HUES48 (cell line): ENCODE results near the gene OPN1LW.

ENCODE experiments used
- H3K27ac ChIP-seq: one replicate; pipeline ENCODE4 v1.7.0; 2013; ENCODE audit warnings: low read depth, low read length, inconsistent platforms
- H3K27me3 ChIP-seq: 2 replicates; pipeline ENCODE4 v1.6.1; 2013; ENCODE audit warnings: mild to moderate bottlenecking, low read length; ENCODE audit not compliant: control insufficient read depth, insufficient read depth
- H3K36me3 ChIP-seq: 2 replicates; pipeline ENCODE4 v1.6.1; 2013; ENCODE audit warnings: low read length; ENCODE audit not compliant: control insufficient read depth, insufficient read depth
- H3K4me1 ChIP-seq: 2 replicates; pipeline ENCODE4 v1.6.1; 2013; ENCODE audit warnings: mild to moderate bottlenecking, low read length; ENCODE audit not compliant: control insufficient read depth, insufficient read depth
- H3K4me3 ChIP-seq: 2 replicates; pipeline ENCODE4 v1.5.1; 2013; ENCODE audit warnings: mild to moderate bottlenecking, low read depth, low read length
- H3K9ac ChIP-seq: 2 replicates; pipeline ENCODE4 v1.6.1; 2013; ENCODE audit warnings: mild to moderate bottlenecking, low read depth, low read length, moderate library complexity
- H3K9me3 ChIP-seq: 2 replicates; pipeline ENCODE4 v1.6.1; 2013; ENCODE audit warnings: low read length; ENCODE audit not compliant: control insufficient read depth, insufficient read depth

Gene OPN1LW

GRCh38 chrX:154116426-154117211, 27.4 kb upstream of the OPN1LW start:
- Histone ChIP-seq H3K36me3 (no peaks in the 10 kb centered on the region), H3K4me3 (no peak overlapping the region), H3K9me3 (peaks cover 35% of the 10 kb centered on the region; the same call in 1 of the 2 replicates), H3K9ac (no peak overlapping the region), H3K27ac (no peak overlapping the region), H3K27me3 (no peaks in the 10 kb centered on the region), H3K4me1 (no peaks in the 10 kb centered on the region)

GRCh38 chrX:154117566-154117965, 26.5 kb upstream of the OPN1LW start:
- no peaks in the 10 kb centered on the region for H3K27me3 ChIP-seq
- H3K27ac ChIP-seq: no peak overlapping the region
- no peaks in the 10 kb centered on the region for H3K36me3 ChIP-seq
- H3K4me1 ChIP-seq: no peaks in the 10 kb centered on the region
- H3K4me3 ChIP-seq: no peak overlapping the region
- H3K9me3 ChIP-seq: peaks cover 42% of the 10 kb centered on the region; the same call in 1 of the 2 replicates
- no peak overlapping the region for H3K9ac ChIP-seq

- Histone ChIP-seq H3K9ac (no peak overlapping the region), H3K27ac (no peak overlapping the region), H3K4me3 (no peak overlapping the region), H3K36me3 (no peaks in the 10 kb centered on the region), H3K4me1 (no peaks in the 10 kb centered on the region), H3K27me3 (no peaks in the 10 kb centered on the region), H3K9me3 (peaks cover 37% of the 10 kb centered on the region; the same call in 1 of the 2 replicates)
Measured at GRCh38 chrX:154120567-154120966, 23.5 kb upstream of the OPN1LW start.

GRCh38 chrX:154121207-154121606, 22.8 kb upstream of the OPN1LW start:
- H3K9me3 ChIP-seq: peaks cover 37% of the 10 kb centered on the region
- no peak overlapping the region for H3K27ac ChIP-seq
- no peaks in the 10 kb centered on the region for H3K27me3 ChIP-seq
- no peaks in the 10 kb centered on the region for H3K36me3 ChIP-seq
- H3K4me3 ChIP-seq: no peak overlapping the region
- no peaks in the 10 kb centered on the region for H3K4me1 ChIP-seq
- no peak overlapping the region for H3K9ac ChIP-seq

- no peak overlapping the region for H3K9ac ChIP-seq
- no peaks in the 10 kb centered on the region for H3K36me3 ChIP-seq
- H3K9me3 ChIP-seq: peaks cover 44% of the 10 kb centered on the region
- no peak overlapping the region for H3K4me3 ChIP-seq
- no peak overlapping the region for H3K27ac ChIP-seq
- H3K27me3 ChIP-seq: no peaks in the 10 kb centered on the region
- H3K4me1 ChIP-seq: no peaks in the 10 kb centered on the region
Measured at GRCh38 chrX:154121961-154122360, 22.1 kb upstream of the OPN1LW start.

- H3K36me3 ChIP-seq: no peaks in the 10 kb centered on the region
- no peaks in the 10 kb centered on the region for H3K27me3 ChIP-seq
- no peak overlapping the region for H3K9ac ChIP-seq
- no peak overlapping the region for H3K27ac ChIP-seq
- no peak overlapping the region for H3K4me3 ChIP-seq
- no peaks in the 10 kb centered on the region for H3K4me1 ChIP-seq
- peaks cover 47% of the 10 kb centered on the region for H3K9me3 ChIP-seq
Measured at GRCh38 chrX:154123241-154124219, 20.5 kb upstream of the OPN1LW start.

GRCh38 chrX:154125391-154126040, 18.5 kb upstream of the OPN1LW start:
- Histone ChIP-seq H3K9me3 (peaks cover 43% of the 10 kb centered on the region), H3K27me3 (no peaks in the 10 kb centered on the region), H3K9ac (no peak overlapping the region), H3K36me3 (no peaks in the 10 kb centered on the region), H3K4me1 (no peaks in the 10 kb centered on the region), H3K4me3 (no peak overlapping the region), H3K27ac (no peak overlapping the region)

- no peak overlapping the region for H3K9ac ChIP-seq
- H3K27me3 ChIP-seq: no peaks in the 10 kb centered on the region
- no peak overlapping the region for H3K27ac ChIP-seq
- H3K36me3 ChIP-seq: no peaks in the 10 kb centered on the region
- H3K9me3 ChIP-seq: peaks cover 41% of the 10 kb centered on the region
- no peaks in the 10 kb centered on the region for H3K4me1 ChIP-seq
- H3K4me3 ChIP-seq: no peak overlapping the region
Measured at GRCh38 chrX:154126101-154126500, 17.9 kb upstream of the OPN1LW start.

GRCh38 chrX:154131955-154132354, 12.1 kb upstream of the OPN1LW start:
- no peak overlapping the region for H3K9ac ChIP-seq
- no peak overlapping the region for H3K4me3 ChIP-seq
- H3K4me1 ChIP-seq: no peaks in the 10 kb centered on the region
- H3K27me3 ChIP-seq: peaks cover 5% of the 10 kb centered on the region; the same call in 1 of the 2 replicates
- peaks cover 27% of the 10 kb centered on the region; the same call in 1 of the 2 replicates for H3K9me3 ChIP-seq
- H3K27ac ChIP-seq: no peak overlapping the region
- H3K36me3 ChIP-seq: no peaks in the 10 kb centered on the region

- Histone ChIP-seq H3K27me3 (peaks cover 5% of the 10 kb centered on the region; the same call in 1 of the 2 replicates), H3K9me3 (peaks cover 24% of the 10 kb centered on the region; the same call in 1 of the 2 replicates)
Measured at GRCh38 chrX:154132366-154132765, 11.7 kb upstream of the OPN1LW start.

More at GRCh38 chrX:154132366-154132765, 11.7 kb upstream of the OPN1LW start:
- H3K9ac ChIP-seq: no peak overlapping the region
- no peaks in the 10 kb centered on the region for H3K36me3 ChIP-seq
- no peaks in the 10 kb centered on the region for H3K4me1 ChIP-seq
- no peak overlapping the region for H3K4me3 ChIP-seq
- no peak overlapping the region for H3K27ac ChIP-seq
